GM19193 (cell line): ENCODE results near the gene RAD51B.

ENCODE experiments used
- POLR2A ChIP-seq: IDR thresholded peaks from 4 replicates; pipeline ENCODE4 v1.6.1; 2011; ENCODE audit not compliant: insufficient read depth, insufficient read length; ENCODE audit errors: extremely low read depth

The RAD51B gene

DNA sequence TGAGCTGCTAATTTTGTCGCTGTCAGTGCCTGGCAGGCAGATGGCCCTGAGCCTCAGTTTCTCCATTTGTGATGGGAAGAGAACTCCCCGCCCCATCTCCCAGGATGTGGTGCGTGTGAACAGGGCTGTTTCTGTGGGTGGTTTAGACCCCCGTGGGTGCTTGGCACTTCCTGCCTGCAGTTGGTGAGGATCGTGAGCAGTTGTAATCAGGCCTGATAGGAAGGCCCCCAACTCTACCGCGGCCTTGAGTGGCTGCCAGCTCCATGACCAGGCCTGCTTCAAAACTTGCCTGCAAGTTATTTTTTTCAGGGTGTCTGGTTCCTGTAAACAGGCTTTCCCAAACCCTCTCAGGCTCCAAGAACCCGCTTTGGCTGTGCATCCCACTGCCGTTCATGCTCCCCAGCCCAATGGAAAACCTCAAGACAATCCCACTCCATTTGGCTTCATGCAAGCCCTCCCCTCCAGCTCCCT lies 834.9 kb downstream of the RAD51B start:
- no peak for TF ChIP-seq POLR2A

DNA sequence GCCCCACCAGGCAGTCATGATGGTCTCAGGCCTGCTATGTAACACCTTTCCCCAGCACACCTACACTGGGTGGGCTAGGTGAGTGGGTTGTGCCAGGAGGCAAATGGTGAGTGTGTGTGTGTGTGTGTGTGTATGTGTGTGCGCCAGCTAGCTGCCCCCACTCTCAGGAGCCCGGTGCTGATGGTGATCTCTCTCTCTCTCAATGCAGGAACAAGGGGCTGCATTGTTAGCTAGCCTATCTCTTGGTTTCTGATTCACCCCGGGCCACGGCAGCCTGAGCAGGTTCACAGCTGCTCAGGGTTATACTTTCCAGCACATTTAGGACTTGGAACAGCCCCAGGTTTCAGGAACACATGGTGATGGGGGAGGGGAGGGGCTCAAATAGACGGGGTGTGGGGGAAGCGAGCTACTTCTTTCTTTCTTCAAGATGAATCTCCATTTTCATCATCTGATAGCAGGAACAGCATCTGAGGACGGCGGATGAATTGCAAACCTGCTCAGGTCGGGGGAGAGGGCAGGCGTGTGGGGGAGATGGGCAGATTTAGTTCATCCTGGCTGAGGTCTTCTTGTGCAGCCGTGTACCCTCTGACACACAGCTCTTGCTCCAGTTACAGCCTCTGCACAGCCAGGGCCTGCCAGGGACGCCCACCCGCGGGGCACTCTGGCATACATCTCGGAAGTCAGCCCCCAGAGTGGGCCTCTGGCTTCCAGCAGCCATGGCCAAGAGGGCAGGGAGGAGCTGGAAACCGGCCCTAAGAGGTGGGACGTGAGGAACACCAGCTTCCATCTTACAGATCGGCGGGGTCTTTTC lies 835.6 kb downstream of the RAD51B start:
- no peak for TF ChIP-seq POLR2A

DNA sequence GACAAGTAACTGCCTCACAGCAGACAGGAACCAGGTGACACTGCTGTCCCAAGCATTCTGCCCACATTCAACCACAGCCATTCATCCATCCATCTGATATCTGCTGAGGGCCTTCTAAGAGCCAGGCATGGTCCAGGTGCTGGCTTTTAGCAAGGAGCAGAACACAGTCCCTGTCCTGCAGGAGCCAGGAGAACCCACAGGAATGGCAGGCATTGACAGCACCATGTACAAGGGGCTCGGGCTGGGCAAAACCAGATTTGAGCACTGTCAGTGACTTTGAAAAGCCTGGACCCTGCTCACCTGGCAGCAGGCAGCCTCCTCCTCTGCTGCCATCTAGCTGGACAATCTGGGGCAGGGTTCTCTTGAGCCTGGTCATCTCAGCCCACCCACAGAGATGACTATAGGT lies 836.3 kb downstream of the RAD51B start:
- TF ChIP-seq POLR2A, result no peak

DNA sequence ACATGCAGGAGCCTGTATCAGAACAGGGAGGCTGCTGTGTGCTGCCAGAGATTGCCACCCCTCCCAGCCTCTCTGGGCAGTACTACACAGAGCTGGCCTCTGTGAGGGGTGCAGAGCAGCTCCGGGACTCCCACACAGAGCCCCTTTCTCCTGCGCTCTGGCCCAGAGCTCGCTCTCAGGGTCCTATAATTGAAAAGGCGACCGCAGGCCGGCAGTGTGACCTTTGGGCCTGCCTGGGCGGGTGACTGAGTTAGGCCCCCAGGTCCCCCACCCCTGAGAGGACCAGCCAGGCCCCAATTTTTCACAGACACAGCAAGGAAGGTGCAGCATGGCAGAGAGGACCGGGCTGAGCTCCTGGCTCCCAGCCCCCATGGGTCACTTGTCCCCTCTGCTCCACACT lies 836.9 kb downstream of the RAD51B start:
- no peak for TF ChIP-seq POLR2A

DNA sequence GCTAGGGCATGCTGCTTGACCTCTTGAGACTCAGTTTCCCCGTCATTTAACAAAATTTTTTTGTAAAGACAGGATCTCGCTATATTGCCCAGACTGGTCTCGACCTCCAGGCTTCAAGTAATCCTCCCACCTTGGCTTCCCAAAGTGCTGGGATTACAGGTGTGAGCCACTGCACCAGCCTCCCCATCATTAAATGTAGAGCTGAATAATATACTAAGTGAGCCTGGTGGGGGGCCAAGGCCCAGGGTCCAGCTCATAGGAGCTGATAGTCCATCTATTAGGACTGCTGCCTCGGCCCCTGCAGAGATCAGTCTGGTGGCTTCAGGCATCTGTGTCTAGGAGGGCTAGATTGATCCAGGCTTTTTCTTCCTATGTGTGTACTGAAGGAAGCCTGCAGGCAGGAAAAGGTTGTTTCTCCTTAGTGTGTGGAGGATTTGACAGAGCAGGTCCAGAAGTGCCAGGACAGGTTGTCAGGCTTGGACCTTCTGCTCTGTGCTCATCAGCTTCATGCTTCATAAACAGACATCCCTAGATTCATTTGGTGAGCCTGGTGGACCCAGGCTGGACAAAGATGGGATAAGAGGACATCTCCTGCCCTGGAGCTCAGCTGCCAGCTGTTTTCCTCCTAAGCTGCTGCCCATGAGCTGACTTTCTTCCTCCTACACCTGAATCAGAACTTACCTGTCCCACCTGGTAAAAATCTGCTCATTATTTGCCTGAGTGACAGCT lies 837.9 kb downstream of the RAD51B start:
- no peak for TF ChIP-seq POLR2A

DNA sequence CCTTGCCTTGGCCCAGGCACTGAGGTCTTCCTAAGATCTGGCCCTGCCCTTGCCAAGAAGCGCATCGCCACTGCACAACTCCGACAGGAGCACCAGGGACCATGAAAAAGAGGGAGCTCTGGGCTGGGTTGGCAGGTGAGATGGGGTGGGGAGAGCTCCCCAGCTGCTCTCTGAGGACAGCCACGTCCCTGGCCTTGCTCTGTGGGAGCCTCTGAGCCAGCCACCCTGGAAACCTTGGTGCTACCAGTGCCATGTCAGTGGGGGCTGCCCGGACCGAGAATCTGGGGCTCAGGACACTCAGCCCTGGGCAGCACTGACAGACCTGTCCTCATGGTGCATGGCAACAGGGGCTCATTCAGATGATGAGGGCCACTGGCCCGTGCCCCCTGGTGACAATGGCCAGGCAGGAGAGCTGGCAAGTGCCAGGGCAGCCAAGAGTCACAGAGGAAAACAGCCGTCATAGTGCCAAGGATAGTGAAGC lies 838.5 kb downstream of the RAD51B start:
- no peak for TF ChIP-seq POLR2A

DNA sequence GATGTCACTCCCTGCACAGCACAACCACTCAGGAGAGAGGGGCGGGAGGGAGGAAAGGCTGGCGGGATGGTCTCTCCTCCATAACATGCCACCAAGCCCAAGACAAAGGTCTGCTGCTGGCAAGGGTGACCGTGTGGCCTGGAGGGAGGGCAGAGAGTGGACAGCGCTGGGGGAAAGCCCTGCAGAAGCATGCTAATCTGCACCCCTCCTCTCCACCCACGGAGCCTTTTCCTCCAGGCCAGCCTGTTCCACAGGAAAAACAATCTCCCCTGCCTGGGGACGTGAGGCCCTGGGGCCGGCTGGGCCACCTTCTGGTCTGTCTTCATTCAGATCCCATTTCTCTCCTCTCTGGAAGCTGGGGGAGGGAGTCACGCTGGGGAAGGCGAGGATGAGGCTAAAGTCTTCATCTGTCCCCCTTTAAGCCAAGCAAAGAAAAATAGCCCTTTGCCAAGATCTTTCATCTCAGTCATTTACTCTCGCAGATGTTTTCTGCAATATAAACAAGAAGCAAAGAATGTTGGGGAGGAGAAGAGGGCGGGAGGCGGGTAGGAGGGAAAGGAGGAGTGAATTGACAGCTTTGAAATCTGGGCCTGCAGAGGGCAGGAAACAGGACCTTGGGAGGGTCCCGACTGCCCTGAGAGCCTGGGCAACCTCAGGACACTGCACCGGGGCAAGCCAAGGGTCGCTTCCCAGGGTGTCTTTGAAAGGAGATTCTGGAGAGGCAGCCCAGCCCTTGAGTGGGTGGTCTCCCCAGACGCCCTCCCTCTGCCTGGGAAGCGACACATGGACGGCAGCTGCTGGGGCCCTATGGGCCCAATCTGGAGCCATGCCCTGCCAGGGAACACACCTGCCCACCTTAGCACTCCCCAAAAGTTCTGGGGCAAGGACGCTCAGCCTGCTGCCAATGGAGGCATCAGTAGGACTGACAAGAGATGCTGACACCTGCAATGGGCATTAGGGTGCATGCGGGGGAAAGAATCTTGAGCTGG lies 839.7 kb downstream of the RAD51B start:
- no peak for TF ChIP-seq POLR2A

DNA sequence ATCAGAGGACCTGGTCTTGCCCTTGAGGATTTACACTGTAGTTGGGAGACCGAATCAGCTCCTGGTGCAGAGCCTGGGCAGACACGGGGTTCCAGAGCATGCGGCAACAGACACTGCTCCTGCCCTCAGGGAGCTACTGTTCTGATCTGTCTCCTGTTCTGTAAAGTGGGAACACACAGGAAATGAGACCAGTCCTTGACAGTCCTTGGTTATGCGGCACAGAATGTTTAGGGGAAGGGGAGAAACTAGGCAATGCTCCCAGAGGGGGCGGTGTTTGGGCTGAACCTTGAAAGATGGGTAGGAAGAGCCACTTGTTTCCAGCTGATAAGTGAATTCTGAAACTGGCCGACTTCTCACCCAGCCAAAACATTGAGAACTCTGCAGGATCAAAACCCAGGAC lies 840.9 kb downstream of the RAD51B start:
- no peak for TF ChIP-seq POLR2A

DNA sequence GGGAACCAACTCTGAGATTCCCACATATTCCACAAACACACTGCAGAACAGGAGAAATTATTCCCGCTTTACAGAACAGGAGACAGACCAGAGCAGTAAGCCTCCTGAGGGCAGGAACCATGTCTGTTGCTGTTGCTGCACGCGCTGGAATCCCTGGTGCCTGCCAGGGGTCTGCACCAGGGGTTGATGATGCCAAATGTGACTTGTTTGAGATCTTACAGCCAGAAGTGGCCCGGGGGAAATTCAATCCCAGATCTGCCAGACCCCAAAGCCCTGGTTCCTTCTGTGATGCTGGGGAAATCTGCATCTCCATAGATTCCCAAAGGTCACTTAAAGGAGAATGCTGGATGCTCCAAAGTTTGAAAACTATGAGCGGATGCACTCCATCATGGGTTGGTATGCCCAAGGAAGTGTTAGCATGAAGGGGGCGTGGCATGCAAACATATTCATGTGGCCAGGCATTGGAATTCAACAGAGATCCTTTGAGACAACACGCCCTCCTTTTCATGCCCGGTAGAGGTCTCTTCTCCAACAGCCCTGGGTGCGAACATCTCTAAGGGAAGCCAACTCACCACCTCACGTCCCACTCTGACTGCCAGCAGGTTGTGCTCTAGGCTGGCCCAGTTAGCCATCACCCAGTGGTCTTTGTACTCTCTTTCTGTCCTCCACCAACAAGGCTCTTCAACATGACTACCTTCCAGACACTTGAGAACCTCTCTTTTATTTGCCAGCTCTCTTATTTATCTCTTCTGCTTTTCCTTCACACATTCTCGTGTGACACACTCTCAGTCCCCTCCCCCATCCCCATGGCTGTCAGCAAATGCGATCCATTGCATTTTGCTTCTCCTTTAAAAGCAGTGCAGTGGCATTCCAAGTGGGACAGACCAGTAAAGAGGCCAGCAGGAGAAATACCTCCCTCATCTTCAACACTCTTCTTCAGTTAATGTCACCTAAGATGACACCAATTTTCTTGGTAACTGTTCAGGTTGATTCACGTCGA lies 841.9 kb downstream of the RAD51B start:
- no peak for TF ChIP-seq POLR2A

DNA sequence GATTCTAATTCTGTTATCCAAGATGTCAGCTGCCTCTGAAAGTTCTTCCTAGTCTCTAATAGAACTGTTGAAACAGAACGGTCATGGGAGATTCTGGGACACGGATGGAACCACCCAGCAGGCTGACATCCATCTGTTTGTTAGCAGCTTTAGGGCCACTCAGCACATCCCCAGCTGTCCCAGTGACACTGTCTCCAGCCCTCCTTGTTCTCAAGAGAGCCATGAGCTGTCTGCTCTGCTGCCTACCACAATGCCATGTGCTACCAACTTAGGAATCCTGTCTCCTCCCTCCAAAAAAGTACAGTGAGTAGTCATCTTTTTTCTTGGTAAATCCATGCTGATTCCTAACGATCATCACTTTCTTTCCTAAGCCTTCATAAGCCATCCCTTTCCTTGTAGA lies 842.8 kb downstream of the RAD51B start:
- TF ChIP-seq POLR2A, result no peak

DNA sequence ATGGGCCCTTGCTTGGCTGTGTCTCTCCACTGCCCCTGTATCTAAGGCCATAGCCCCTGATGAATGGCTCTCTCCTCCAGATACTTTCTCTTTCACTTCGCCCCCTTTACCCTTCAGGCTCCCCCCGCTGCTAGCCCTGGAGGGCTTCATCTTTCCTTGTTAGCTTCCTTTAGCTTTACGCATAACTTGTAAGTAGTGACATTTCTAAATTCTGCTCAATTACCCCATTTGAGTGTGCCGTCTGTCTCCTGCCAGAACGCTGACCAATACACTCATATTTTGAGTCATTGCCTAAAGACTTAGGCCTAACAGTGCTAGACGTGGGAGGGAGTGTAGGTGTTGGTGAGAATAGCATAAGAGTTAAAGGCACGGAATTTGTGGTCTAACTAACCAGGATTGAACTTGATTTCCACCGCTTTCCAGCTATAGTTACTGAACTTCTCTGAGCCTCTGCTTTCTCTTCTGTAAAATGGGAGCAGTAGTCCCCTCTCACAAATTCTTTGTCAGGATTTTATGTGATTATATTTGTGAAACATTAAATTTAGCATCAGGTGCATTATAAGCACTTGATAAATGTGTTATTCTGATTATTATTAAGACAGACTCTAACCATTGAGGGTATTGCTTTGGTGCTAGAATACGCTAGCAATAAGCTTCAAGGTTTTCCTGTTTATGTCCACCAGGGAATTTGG lies 844.0 kb downstream of the RAD51B start:
- TF ChIP-seq POLR2A, result no peak

DNA sequence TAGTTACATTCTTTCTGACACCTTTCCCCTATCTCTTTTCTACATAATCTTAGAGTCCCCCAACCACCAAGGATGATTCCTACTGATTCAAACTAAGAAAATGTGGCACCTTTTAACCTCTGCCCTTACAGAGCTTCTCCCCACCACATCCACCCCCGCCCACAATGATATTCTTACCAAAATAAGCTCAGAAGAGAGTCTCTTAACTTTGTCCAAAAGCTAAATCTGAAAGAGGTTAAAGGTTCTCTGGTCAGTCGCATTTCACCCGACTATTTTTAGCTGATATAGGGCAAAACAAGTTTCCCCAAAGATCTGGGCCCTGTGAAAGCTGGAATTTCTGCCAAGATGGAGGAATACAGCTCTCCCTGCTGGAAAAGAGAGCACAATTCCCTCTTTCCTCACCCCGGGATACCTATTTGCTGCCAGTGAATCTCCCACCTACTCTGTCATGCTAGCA lies 844.7 kb downstream of the RAD51B start:
- TF ChIP-seq POLR2A, result no peak

DNA sequence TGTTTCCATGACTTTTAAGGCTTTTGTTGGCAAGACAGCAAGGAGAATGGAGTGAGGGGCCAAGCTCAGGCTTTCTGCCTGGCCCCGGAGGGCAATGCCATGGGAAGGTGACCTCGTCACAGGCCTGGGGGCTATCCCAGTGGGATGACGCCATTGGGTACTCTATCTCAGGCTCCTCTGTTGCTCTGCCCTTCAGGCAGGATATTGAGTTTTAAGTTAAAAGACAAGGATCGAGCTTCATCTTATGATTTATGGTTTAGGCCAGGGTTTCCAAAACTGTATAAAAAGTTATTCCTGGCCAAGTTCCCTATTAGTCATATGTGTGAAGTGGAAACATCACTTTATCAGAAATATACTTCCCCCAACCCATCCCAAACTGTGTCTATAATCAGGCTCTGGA lies 845.6 kb downstream of the RAD51B start:
- no peak for TF ChIP-seq POLR2A
